IPS DF 4.7 (cell line): ENCODE measurements around the gene NCK2.
A peak's percentile ranks its signal among the peaks of the same experiment; 100 is the strongest.

Experiments used
- DNase-seq: peaks from one replicate; pipeline ENCODE4 v3.0.0-alpha.2; 2013; ENCODE audit warnings: low spot score; ENCODE audit errors: extremely low read depth

Gene NCK2

DNA sequence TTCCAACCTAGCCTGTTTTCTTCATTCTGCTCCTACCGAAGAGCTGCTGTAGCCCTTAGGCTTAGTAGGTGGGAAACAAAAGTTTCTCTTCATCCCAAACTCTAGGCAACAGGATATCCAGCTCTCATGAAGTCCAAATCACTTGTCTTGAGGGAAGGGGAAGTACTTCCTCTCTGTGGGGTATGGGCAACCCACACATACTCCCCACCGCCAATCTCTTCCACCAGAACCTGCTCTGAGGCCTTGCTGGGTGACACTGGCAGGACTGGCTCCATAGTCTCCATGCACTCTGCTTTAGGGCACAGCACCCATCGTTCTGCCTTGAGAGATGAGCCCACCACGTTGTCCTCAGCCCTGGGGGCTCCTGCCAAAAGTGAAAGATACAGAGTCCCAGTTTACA, 173.0 kb downstream of the NCK2 start:
- DNase-seq: no peak

DNA sequence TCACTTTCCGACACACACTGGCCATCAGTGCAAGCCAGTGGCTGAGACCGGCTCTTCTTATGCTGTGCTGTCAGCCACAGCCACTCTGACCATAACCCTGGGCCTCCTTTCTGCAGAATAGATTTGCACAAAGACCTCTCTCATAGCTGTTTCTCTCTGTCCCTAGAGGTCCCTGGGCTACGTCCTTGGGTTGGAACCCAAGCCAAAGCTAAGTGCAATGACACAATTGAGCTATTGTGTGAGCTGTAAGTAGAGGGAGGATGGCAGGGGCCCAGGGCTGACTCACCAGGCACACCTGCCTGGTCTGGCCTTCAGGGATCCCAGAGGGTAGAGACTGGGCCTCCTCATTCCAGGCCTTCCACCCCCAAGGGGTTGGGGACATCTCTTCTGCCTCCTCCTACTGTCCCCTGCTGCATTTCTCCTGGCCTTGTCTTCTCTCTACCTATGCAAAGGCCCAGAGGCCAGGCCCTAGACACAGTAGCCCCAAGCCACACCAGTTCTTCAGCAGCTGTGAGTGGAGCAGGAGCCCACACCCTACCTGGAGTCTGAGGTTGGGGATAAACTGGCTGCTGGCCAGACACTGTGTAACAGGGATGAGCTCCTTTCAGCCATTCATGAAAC, 174.6 kb downstream of the NCK2 start:
- no peak for DNase-seq

DNA sequence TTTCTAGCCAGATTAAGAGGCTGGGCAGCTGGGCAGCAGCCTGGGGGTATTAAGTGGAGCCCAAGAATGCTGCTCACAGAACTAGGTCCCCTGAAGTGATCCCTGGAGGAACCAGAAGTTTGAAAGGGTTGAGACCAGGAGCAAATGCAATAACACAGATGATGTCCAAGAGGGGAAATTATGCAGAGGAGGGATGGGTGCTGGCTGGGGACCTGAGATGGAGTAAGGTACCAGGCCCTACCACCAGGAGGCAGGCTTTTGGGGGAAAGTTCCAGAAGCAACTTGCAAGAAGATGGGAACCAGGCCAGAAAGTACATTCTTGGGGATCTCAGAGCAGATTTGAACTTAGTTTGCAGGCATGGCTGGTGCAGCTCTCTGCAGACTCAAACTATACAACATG, 175.1 kb downstream of the NCK2 start:
- DNase-seq: peak; percentile 22

DNA sequence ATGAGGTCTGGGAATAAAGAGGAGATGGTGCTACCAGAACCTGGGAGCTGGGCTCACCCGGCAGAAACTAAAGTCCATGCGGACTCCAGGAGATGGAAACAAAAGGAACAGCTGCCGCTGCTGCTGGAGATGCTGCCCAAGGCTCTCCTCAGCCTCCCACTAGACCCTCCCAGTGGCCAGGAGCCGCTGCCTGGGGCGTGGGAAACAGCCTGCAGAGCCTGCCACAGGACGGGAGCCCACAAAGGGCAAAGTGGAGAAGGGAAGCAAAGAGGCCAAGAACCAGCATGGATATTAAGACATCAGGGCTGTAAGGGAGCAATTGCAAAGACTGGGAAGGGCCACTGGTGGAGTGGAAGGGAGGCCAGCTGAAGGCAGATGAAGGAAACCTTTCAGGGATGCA, 179.6 kb downstream of the NCK2 start:
- no peak for DNase-seq

DNA sequence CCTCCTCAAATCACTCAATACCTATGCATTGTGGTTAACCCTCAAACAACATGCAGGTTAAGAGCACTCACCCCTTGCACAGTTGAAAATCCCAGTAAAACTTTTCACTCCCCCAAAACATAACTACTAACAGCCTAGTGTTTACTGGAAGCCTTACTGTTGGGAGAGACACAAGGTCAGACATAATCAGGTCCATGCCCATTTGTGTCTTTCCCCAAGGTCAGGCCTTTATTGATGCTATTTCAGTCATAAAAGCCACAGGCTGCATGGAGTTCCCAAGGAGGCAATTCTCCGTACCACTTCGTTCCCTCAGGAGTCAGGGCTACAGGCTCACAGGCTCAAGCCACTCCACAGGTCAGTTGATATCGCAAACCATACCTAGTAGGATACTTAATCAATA, 180.2 kb downstream of the NCK2 start:
- DNase-seq: no peak

DNA sequence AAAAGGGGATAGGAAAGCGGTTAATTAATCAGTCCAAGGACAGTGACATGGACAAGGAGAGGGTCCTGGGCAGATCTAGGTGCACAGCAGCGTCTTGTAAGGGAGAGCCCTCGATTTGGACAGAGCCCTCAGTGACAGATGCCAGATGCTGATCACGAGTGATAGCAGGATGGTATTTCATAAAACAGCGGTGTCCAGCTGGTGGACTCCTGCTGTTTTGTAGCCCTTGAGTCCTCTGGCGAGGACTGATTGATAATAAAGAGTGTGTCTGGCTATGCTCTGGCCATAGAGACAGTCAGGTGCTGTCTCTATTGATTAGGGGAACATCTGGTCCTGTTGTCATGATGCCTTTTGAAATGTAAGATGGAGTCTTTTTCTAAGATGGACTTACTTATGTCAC, 180.7 kb downstream of the NCK2 start:
- no peak for DNase-seq

DNA sequence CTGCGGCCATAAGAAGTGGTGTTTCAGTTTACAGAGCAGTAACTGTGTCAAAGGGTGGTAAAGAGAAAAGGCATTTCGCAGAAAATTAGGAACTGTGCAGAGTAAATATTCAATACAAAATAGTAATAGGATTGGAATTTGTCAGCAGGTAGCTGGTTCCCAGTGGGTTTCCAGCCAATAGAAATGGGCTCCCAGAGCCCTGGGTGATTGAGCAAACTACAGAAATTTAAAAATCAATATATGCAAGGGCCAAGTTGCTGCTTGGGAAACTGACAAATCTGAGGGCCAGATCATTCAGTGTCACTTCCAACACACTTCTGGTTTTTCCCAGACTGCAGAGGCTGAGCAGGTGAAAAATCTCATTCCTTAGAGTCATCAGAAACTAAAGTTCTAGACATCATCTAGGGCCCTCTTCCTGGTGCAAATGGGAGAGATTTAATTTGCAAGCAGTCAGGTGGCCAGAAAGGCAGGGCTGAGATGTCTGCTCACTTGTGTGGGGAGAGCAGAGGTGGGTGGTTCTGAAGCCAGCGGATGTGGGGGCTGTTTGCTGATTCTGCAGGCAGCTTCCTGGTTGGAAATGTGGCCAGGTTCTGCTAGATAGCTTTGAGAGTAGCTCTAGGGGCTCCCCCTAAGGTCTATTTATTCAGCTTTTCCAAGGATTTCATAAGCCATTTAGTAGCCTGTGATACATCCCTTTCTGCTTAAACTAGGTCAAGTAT, 182.4 kb downstream of the NCK2 start:
- no peak for DNase-seq

DNA sequence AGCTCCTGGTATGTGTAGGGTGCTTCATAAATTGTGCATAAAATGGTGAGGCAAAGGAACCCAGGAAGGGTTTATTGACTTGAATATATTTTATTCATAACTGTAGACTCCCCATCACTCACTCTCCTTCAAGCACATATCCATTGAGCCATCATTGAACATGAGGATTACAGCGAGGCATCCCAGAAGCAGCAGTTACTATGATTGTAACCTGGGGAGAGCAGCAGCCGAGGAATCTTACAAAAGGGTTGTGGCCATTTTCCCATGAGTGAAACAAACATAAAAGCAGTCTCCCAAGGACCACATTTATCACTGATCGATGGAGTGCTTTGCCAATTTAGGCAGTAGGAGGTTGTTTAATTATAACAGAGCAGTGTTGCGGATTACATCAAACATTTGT, 183.4 kb downstream of the NCK2 start:
- no peak for DNase-seq

DNA sequence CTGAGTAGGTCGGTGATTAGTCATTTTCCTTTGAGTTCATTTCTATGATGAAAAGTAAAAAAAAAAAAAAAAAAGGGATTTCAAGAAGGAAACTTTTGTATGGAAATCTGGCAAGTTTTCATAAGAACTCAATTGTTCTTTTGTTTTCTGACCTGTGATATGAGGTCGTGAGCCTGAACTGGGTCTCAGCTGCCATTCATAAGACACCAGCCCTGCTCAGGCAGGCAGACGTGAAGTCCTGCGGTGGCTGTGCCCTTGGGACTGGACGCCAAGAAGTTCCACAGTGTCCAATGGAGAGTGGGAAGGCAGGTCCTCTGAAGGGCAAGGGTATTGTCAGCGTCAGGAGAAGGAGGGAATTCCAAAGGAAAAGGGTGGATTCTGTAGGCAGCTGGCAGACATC, 183.9 kb downstream of the NCK2 start:
- DNase-seq: no peak

DNA sequence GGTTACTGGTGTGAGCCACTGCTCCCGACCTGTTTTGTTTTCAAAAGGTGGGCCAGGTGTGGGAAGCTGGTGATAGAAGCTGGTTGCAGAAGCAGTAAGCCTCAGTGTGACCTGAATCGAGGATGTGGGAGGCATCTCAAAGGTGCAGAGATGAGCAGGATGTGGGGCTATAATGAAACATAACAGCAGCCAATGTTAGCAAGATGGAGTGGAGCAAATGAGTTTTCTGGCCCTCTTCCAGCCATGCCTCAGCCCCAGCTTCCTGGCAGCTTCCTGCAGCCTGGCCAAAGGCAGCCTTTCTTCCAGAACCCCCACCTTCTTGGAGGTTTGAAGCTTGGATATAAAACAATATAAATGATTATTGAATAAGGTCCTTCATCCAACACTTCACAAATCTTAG, 184.8 kb downstream of the NCK2 start:
- no peak for DNase-seq

DNA sequence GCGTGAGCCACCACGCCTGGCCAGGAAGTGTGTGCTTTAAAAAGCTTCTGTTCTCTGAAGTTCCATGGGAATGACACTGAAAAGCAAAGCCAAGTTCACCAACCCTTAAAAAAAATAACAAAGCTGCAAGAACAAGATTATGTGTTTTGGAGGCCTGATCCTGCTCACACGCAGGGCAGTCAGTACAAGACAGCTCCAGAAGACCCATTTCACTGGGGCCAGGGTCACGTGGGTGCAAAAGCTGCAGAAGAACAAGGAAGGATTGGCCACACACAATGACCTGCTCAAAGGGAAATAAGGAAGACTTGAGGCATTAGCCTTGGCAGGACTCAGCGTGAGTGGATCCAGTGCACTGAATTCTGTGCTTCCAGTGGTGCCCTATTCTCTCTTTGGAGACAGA, 187.9 kb downstream of the NCK2 start:
- no peak for DNase-seq

DNA sequence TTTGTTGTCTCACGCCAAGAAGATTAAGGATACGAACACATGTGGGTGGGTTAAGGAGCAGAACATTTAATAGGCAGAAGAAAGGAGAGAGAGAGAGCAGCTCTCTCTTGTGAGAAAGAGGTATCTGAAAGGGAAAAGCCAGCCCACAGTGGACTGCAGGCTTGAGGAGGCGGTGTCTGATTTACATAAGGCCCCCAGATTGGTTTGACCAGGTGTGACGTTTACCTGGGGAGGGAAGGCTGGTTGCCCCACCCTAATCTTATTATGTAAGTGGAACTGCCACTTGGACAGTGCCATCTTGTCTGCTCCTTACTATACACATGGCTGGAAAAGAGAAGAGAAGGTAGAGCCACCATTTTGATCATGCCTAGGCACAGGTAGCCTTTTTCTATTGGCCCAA, 189.2 kb downstream of the NCK2 start:
- no peak for DNase-seq

DNA sequence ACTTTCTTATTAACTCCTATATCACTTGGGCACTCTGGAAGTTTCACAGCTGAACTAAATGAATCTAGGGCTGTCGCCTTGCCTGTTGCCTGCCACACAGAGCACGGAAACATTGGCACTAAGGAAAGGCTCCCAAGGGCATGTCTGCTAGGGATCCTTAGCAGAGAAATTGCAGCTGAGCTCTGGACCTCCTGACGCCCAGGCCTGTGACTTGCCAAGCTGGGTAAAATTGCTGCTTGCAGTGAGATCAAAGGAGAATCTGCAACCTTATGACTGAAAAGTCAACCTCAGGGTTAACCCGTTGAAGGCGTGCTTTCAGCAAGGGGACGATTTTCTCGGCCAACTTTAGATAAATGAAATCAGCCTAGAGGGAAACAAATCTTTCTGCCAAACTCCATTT, 189.8 kb downstream of the NCK2 start:
- DNase-seq: no peak

DNA sequence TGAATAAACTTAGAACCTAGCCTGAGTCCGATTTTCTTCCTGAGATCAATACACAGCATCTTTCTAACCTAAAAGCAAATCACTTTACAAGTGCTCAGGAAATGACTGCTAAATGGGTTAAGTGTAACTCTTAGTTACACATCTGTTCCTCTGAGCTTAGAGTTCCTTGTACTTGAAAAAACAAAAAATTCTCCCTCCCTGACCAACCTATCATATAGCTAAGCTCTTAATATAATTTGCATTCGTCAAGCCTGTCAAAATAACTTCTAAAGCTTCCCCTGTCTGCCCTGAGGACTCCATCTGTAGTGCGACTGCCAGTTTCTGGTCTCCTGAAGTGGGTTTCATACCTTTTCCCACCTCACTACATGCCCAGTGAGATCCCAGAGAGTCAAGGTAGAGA, 190.4 kb downstream of the NCK2 start:
- DNase-seq: no peak

DNA sequence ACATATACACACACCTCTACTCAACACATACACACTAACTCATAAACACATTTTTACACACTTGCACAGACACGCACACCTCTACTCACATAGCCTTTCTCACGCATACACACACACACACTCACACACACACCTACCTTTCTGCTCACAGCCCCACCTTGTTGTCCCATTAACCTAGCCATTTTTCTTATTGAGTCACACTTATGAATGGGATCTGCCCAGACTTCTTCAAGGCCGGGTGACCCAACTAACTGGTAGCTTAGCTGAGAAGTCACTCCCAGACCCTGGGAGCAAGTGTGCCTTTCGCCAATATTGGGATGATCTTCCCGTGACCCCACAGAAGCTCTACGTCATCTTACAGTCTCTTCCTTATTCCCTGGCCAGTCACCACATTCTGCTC, 192.2 kb downstream of the NCK2 start:
- no peak for DNase-seq

DNA sequence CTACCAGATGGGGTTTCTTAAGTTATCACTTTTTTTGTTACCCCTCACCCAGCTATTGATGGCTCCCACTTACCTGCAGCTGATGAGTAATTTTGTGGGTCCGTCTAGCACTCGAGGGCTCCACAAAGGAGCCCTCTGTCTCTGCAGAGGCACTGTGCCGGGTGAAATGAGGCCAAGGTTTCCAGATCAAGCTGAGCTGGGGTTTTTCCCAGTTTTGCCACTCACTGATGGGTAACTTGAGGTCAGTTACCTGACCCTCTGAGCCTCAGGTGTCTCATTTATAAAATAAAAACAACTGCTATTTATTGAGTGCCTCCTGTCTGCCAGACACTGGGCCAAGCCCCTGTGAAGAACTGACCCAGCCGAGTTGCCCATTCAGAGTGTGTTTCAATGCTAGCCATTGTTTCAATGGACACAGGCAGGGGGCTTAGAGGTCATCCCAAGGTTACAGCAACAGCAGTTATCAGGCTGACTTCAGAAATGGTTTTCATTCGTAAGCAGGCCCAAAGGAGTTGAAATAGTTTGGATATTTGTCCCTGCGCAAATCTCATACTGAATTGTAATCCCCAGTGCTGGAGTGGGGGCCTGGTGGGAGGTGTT, 192.9 kb downstream of the NCK2 start:
- DNase-seq: no peak
